Superior temporal gyrus (tissue), 1 donor: ENCODE data around the gene NKX2-4.
"Not testable (repeated sequence)": the region's sequence is repeated elsewhere in the genome, so short reads cannot be mapped to it uniquely, and the experiment has no call there.

Source experiments
- DNase-seq: peaks from one replicate; pipeline ENCODE4 v3.0.0-alpha.2; 2016; ENCODE audit errors: extremely low spot score

Gene NKX2-4

GRCh38 chr20:21397341-21398108 lies at the start of gene NKX2-4:
TSS of gene NKX2-4 (minus strand) at chr20:21397526. CDS start at chr20:21397399, 127 bp downstream.
- DNase-seq, result no peak

- DNase-seq, result no peak
Observed at GRCh38 chr20:21437816-21438215, 40.5 kb upstream of the NKX2-4 start.

DNA sequence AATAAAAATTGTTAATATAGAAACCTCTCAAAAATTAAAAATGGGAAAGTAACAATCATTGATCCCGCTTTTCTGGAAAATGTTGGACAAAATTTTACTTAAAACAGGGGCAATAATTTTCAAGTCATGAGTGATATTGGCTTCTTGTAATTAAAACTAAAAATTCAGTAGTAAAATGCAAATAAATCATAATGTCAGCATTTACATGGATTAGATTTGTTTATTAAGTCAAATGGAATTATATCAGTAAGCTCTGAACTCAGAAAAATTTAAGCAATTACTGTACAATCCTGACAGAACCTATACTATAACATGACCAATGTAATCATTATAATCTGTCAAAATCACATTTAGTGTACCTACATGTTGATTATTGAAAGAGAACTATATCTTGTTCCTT lies 39.9 kb upstream of the NKX2-4 start:
- DNase-seq, result no peak

DNA sequence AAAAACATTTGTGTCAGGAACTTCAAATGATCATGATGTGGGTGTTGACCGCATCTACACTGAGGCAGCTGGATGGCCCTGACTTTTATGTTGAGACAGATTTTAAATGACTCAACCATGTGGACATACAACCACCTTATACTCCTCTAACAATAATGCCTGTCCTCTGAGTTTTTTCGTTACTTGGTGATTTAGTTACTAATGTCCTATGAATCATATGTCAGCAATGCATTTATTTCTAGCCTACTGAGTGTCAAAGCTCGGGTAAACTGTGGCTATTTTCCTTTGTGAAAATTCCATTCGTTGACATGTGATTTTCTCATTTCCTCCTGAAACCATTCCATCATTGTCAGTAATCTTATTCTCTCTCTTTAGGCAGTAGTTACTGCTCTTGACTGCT lies 38.9 kb upstream of the NKX2-4 start:
- DNase-seq, result no peak

DNA sequence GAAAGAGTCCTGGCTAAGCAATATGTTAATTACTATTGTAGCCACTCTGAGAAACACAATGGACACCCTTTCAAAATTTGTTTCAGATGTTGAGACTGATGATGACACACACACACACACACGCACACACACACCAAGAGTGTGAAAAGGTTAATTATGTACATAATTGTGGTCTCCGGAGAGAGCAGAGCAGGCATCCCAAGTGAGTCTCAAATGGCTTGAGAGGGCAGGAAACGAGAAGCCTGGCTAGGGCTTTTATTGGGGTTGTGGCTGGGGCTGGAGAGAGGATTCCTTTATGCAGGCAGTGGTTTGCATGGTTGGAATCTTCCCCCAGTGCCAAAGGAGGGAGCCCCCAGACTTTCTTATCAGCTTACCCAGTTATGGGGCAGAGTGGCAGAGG lies 38.2 kb upstream of the NKX2-4 start:
- DNase-seq, result no peak

DNA sequence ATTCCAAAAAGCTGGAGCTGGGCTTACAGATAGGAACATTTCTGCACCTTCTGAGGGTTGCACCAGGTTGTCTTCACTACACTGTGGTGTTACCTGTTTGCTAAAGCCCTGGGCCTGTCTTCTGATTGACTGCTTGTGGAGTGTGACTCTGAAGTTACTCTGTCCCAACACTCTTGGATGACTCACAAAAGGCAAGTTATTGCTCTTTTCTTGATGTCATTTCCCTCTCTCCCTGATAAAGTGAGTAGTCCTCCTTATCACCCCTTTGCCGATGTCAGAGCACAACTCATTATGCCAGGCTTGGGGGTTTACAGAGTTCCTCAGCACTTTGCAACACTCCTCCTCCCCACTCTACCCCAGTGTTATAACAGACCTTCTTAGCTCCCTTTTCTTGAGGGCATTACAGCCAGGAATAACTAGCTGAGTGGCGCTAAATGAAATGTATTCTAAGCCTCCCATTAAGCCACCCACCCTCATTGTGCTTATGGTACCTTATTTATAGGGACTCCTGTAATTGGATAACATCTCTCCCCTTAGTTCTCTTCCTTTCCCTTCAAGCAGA lies 36.1 kb upstream of the NKX2-4 start:
- DNase-seq, result no peak

DNA sequence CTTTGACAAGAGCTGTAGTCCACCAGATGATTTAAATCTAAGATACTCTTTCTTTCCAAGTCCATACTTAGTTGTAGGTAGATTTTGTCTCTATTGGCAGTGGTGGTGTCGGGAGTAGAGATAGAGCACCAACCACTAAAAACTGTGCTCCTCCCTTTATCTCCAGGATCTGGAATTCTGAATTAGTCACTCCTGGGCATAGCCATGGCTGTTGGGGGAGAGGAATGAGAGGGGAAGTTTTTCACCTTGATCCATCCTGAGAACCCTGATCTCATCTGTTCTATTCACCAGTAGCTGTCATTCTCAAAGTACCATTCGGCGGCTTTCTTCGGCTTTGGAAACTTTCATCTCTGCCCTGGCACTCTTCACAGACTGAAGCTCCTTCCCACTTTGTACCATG lies 35.6 kb upstream of the NKX2-4 start:
- DNase-seq, result no peak

- no peak for DNase-seq
Observed at GRCh38 chr20:21430020-21430419, 32.7 kb upstream of the NKX2-4 start.

GRCh38 chr20:21424846-21425245 lies 27.5 kb upstream of the NKX2-4 start:
- DNase-seq, result no peak

- DNase-seq, result not testable (repeated sequence)
Observed at GRCh38 chr20:21423712-21424111, 26.4 kb upstream of the NKX2-4 start.

DNA sequence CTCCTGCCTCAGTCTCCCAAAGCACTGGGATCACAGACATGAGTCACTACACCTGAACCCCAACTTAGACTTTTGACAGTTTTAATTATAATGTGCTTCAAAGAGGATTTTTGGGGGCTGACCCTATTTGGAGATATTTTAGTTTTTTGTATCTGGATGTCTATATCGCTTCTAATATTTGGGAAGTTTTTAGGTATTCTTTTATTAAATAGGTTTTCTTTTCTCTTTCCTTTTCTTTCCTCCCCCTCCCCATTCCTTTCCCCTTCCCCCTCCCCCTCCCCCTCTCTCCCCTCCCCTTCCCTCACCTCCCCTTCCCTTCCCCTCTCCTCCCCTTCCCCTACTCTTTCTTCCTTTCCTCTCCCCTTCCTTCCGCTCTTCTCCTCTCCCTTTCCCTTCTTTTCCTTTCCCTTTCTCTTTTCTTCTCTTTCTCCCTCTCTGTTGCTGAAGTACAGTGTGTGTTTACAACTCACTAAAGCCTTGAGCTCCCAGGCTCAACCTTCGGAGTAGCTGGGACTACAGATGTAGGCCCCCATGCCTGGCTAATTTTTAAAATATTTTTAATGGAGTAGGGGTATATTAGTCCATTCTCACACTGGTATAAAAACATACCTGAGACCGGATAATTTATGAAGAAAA lies 24.4 kb upstream of the NKX2-4 start:
- no peak for DNase-seq

DNA sequence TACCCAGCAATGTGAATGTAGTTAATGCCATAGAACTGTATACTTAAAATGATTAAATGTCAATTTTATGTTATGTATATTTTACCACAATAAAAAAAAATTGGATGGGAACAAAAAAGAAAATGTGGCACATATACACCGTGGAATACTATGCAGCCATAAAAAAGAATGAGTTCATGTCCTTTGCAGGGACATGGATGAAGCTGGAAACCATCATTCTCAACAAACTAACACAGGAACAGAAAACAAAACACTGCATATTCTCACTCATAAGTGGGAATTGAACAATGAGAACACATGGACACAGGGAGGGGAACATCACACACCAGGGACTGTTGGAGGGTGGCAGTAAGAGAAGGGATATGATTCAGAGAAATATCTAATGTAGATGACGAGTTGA lies 21.8 kb upstream of the NKX2-4 start:
- DNase-seq, result not testable (repeated sequence)

DNA sequence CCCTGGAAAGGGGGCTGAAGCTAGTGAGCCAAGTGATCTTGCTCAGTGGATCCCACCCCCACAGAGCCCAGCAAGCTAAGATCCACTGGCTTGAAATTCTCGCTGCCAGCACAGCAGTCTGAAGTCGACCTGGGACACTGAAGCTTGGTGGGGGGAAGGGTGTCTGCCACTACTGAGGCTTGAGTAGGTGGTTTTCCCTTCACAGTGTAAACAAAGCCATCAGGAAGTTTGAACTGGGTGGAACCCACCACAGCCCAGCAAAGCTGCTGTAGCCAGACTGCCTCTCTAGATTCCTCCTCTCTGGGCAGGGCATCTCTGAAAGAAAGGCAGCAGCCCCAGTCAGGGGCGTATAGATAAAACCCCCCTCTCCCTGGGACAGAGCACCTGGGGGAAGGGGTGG lies 16.7 kb upstream of the NKX2-4 start:
- DNase-seq, result not testable (repeated sequence)

DNA sequence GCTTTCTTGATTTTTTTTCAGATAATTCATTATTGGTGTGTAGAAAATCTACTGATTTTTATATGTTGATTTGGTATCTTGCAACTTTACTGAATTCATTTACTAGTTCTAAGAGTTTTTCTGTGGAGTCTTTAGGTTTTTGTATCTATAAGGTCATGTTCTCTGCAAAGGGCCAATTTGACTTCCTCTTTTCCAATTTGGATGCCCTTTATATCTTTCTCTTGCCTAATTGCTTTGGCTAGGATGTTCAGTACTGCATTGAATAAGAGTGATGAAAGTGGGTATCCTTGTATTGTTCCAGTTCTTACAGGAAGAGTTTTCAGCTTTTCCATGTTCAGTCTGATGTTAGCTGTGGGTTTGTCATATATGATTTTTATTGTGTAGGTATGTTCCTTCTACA lies 14.4 kb upstream of the NKX2-4 start:
- no peak for DNase-seq

- DNase-seq, result no peak
Observed at GRCh38 chr20:21399005-21399475, 1.7 kb upstream of the NKX2-4 start.

GRCh38 chr20:21398109-21399004 lies 1.0 kb upstream of the NKX2-4 start:
- no peak for DNase-seq

GRCh38 chr20:21396599-21397340 lies 556 bp downstream of the NKX2-4 start:
- no peak for DNase-seq

DNA sequence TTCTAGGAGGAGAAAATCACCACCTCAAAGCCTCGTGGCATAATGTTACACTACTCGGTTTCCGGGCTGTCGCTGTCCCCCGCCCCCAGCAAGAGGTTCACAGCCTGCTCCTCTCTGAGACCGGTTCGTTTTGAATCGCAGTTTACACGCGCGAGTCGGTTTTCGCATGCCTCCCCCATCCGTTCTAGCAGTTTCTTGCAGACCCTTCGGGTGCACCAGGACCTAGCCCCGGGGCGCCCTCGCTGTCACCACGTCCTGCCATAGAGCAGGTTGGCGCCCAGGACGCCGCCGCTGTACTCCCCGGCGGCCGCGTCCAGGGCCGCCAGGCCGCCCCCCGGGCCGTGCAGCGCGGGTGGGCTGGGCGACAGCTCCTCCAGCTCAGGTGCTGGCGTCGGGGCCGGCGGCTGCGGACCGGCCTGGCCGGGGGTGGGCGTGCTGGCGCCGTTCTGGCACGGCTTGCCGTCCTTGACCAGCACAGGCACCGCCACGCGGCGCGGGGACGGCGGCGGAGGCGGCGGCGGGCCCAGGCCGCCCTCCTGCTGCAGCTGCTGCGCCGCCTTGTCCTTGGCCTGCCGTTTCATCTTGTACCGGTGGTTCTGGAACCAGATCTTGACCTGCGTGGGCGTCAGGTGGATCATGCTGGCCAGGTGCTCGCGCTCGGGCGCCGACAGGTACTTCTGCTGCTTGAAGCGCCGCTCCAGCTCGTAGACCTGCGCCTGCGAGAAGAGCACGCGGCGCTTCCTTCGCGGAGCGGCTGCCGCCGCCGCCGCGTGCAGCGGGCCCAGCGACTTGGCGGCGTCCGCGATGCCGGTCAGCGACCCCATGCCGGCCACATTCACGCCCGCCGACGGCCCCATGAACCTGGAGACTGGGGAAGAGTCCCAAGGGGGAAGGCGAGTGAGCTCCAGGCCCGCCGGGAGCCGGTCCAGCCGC lies 1.4 kb downstream of the NKX2-4 start:
- DNase-seq, result no peak

- DNase-seq, result no peak
Observed at GRCh38 chr20:21395051-21395665, 2.2 kb downstream of the NKX2-4 start.

DNA sequence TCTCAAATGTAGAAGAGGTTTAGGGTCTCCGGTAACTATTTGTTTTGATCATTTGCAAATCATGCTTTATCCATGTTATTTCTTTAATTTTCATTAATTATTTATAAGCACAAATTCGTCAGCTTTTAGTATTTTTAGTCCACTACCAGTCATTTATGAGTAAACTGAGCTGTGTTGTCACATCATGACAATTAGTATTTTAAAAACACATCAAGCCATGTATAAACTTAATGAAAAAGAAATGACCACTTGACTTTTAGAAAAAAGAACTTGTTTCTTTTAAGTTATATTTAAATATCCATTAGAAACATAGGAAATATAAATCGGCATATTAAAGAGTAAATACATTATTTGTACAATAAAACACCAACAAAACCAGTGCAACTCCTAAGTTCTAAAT lies 2.8 kb downstream of the NKX2-4 start:
- no peak for DNase-seq
